ENCODE results near the gene NTSR1. TPM values are rescaled to one million over a fixed set of nuclear protein-coding genes. Genes with fewer than 3 reads are reported as not detected.
A peak's percentile ranks its signal among the peaks of the same experiment; 100 is the strongest.

The NTSR1 gene
- total and polyA plus RNA-seq, 2 of the 13 experiments (the other 11 are each of a cell fraction or from before 2014, with no cell fraction given): 0.09 to 0.12 TPM

- peak; percentile 42; the same call in 1 of the 2 replicates for TF ChIP-seq ZFP91 (CRISPR knock-in tag; IDR thresholded peaks at IDR 0.05; ENCODE audit: borderline replicate concordance)
- TF ChIP-seq XBP1 (CRISPR knock-in tag; IDR thresholded peaks at IDR 0.05): no peak
- no peak for TF ChIP-seq ZNF256 (CRISPR knock-in tag; conservative IDR thresholded peaks at IDR 0.05)
- TF ChIP-seq CTCF (CRISPR knock-in tag; IDR thresholded peaks at IDR 0.05): peak; percentile 39
- no peak for TF ChIP-seq SP4 (CRISPR knock-in tag; IDR thresholded peaks at IDR 0.05)
- no peak for TF ChIP-seq ZNF784 (CRISPR knock-in tag; IDR thresholded peaks at IDR 0.05; ENCODE audit: borderline replicate concordance)
- no peak for TF ChIP-seq ZSCAN25 (CRISPR knock-in tag; IDR thresholded peaks at IDR 0.05)
- TF ChIP-seq ZNF607 (CRISPR knock-in tag; IDR thresholded peaks at IDR 0.05; ENCODE audit: borderline replicate concordance): no peak
- 0 out of 2 replicates have a peak, but pooled peaks have one; percentile 45 for TF ChIP-seq ZNF776 (CRISPR knock-in tag; IDR thresholded peaks at IDR 0.05)
- TF ChIP-seq HMGXB3 (CRISPR knock-in tag; IDR thresholded peaks at IDR 0.05; ENCODE audit: borderline replicate concordance): no peak
- no peak for TF ChIP-seq REXO4 (CRISPR knock-in tag; IDR thresholded peaks at IDR 0.05; ENCODE audit: borderline replicate concordance)
- peak; percentile 25; the same call in 1 of the 2 replicates for TF ChIP-seq RAD21 (CRISPR knock-in tag; IDR thresholded peaks at IDR 0.05)
- no peak for TF ChIP-seq TEAD2 (CRISPR knock-in tag; IDR thresholded peaks at IDR 0.05)
- TF ChIP-seq NFAT5 (CRISPR knock-in tag; IDR thresholded peaks at IDR 0.05): no peak
- TF ChIP-seq SATB2 (CRISPR knock-in tag; IDR thresholded peaks at IDR 0.05): no peak
Measured at GRCh38 chr20:62688855-62689460, 19.7 kb upstream of the NTSR1 start (continued).
